ENCODE data around the gene DPH1. TPM values are rescaled to one million over a fixed set of nuclear protein-coding genes. Genes with fewer than 3 reads are reported as not detected.
A peak's percentile ranks its signal among the peaks of the same experiment; 100 is the strongest.

Gene DPH1
- total RNA-seq, 1 donor from 2014 or later = 63.4 TPM

GRCh38 chr17:2064520-2064971 lies 34.6 kb downstream of the DPH1 start:
- ATAC-seq (ENCODE audit: low read depth) = peak; percentile 88
- Mint-ChIP-seq H3K27ac (peak overlapping the region; percentile 16), H3K4me3 (peak overlapping the region; percentile 67), H3K27me3 (no peaks in the 10 kb centered on the region), H3K9me3 (no peaks in the 10 kb centered on the region), H3K36me3 (ENCODE audit: low read depth) (peaks cover 47% of the 10 kb centered on the region), H3K4me1 (peaks cover 46% of the 10 kb centered on the region)
- DNase-seq = peak; percentile 49
- CTCF ChIA-PET = interaction anchor here (0.8 to 2.7 kb wide), 5 partner anchors 10 to 180 kb away, joined by 3 to 16 read pairs (median 3); partner anchors contain the start of gene HIC1
- intact Hi-C loops (cut with micrococcal nuclease) = loop anchor here (1.0 to 2.0 kb wide), 2 partner anchors 25 to 72 kb away; no protein-coding TSS in a partner anchor
- POLR2A ChIA-PET = interaction anchor here (1.0 to 24.5 kb wide), 3 partner anchors 9 to 24 kb away, joined by 4 to 449 read pairs (median 5); no protein-coding TSS in a partner anchor
- TF ChIP-seq CTCF (IDR thresholded peaks at IDR 0.05) = no peak

GRCh38 chr17:2064980-2065785 lies 35.2 kb downstream of the DPH1 start:
- CTCF ChIA-PET = interaction anchor here (0.8 to 2.7 kb wide), 4 partner anchors 10 to 180 kb away, joined by 3 to 16 read pairs (median 6); partner anchors contain the start of gene HIC1
- DNase-seq = no peak

GRCh38 chr17:2065949-2066400 lies 36.0 kb downstream of the DPH1 start:
- TF ChIP-seq CTCF (IDR thresholded peaks at IDR 0.05) = no peak
- ChIA-PET CTCF (interaction anchor here (1.6 to 2.7 kb wide), 2 partner anchors 11 to 179 kb away, joined by 8 to 16 read pairs; partner anchors contain the start of gene HIC1), POLR2A (interaction anchor here (24.5 kb wide), 1 partner anchor 22 kb away, joined by 449 read pairs; no protein-coding TSS in a partner anchor)
- H3K27ac Mint-ChIP-seq = no peak overlapping the region
- no peaks in the 10 kb centered on the region for H3K27me3 Mint-ChIP-seq
- ATAC-seq (ENCODE audit: low read depth) (no peak), DNase-seq (no peak)
- H3K9me3 Mint-ChIP-seq = no peaks in the 10 kb centered on the region
- H3K4me1 Mint-ChIP-seq = peaks cover 51% of the 10 kb centered on the region
- H3K36me3 Mint-ChIP-seq (ENCODE audit: low read depth) = peaks cover 47% of the 10 kb centered on the region
- intact Hi-C loops (cut with micrococcal nuclease) = loop anchor here (2.0 kb wide), 1 partner anchor 71 kb away; no protein-coding TSS in a partner anchor
- H3K4me3 Mint-ChIP-seq = no peak overlapping the region

More at GRCh38 chr17:2064980-2065785, 35.2 kb downstream of the DPH1 start:
- ATAC-seq (ENCODE audit: low read depth) = no peak
- peaks cover 46% of the 10 kb centered on the region for H3K4me1 Mint-ChIP-seq
- intact Hi-C loops (cut with micrococcal nuclease) = loop anchor here (1.0 to 2.0 kb wide), 2 partner anchors 24 to 72 kb away; no protein-coding TSS in a partner anchor
- no peaks in the 10 kb centered on the region for H3K27me3 Mint-ChIP-seq
- peaks cover 49% of the 10 kb centered on the region for H3K36me3 Mint-ChIP-seq (ENCODE audit: low read depth)
- peak overlapping the region; percentile 67 for H3K4me3 Mint-ChIP-seq
- POLR2A ChIA-PET = interaction anchor here (1.0 to 24.5 kb wide), 3 partner anchors 8 to 23 kb away, joined by 4 to 449 read pairs (median 5); no protein-coding TSS in a partner anchor
- H3K9me3 Mint-ChIP-seq = no peaks in the 10 kb centered on the region
- H3K27ac Mint-ChIP-seq = peak overlapping the region; percentile 16
- TF ChIP-seq CTCF (IDR thresholded peaks at IDR 0.05) = no peak

- ATAC-seq (ENCODE audit: low read depth) (no peak), DNase-seq (no peak)
- POLR2A ChIA-PET = interaction anchor here (24.5 kb wide), 1 partner anchor 21 kb away, joined by 449 read pairs; no protein-coding TSS in a partner anchor
- intact Hi-C loops (cut with micrococcal nuclease) = no loop called here
- H3K4me1 Mint-ChIP-seq = peaks cover 57% of the 10 kb centered on the region
- no peak overlapping the region for H3K4me3 Mint-ChIP-seq
- H3K9me3 Mint-ChIP-seq = no peaks in the 10 kb centered on the region
- H3K36me3 Mint-ChIP-seq (ENCODE audit: low read depth) = peaks cover 46% of the 10 kb centered on the region
- CTCF ChIA-PET = interaction anchor here (1.4 kb wide), 1 partner anchor 9 kb away, joined by 4 read pairs; no protein-coding TSS in a partner anchor
- no peaks in the 10 kb centered on the region for H3K27me3 Mint-ChIP-seq
- no peak for TF ChIP-seq CTCF (IDR thresholded peaks at IDR 0.05)
- no peak overlapping the region for H3K27ac Mint-ChIP-seq
These were observed 37.2 kb downstream of the DPH1 start for GRCh38 chr17:2067048-2067561.
